Vagina (tissue), 2 donors: Measurements from ENCODE around the gene KDM3A.

Source experiments
- CTCF ChIP-seq, 3 experiments: fragments of 450-650 bp in 2 of 3; fragments of 200-600 bp in 1 of 3; sonication (generic) in 1 of 3; IDR thresholded peaks; one replicate each; pipeline ENCODE4 v1.5.1; 2017 to 2019; ENCODE audit warnings: antibody characterized with exemption in 3 of 3, mild to moderate bottlenecking in 2 of 3, moderate library complexity in 2 of 3
- POLR2A ChIP-seq, 2 donors: fragments of 450-650 bp; IDR thresholded peaks; one replicate each; pipeline ENCODE4 v1.6.1; 2017; ENCODE audit warnings: antibody characterized with exemption in 2 of 2, mild to moderate bottlenecking in 2 of 2, moderate library complexity in 2 of 2

DNA sequence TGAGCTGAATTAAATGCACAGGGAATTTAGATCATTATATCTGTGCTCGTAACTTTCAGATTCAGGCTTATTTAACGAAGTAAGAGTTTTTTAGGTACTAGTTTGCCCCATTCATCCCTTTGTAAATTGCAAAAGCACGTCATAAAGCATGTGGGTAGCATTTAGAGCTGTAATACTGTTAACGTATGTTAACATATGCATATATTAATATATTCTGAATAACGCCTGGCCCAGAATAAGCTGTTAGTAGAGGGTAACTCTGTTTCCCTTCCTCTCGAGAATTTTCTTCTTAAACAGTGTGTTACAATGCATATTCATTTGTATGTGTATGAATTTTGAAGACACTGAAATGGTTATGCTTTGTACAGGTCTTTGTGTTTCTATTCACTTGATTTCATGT lies 30.5 kb downstream of the KDM3A start:
- no peak for TF ChIP-seq CTCF (IDR thresholded peaks at IDR 0.05)
- TF ChIP-seq POLR2A (IDR thresholded peaks at IDR 0.05): no peak
